ENCODE results near the gene RSPO3. TPM values are rescaled to one million over a fixed set of nuclear protein-coding genes. Genes with fewer than 3 reads are reported as not detected.

The RSPO3 gene
- total and polyA plus RNA-seq, 2 of the 4 experiments (the other 2 are of a cell fraction) = not detected

DNA sequence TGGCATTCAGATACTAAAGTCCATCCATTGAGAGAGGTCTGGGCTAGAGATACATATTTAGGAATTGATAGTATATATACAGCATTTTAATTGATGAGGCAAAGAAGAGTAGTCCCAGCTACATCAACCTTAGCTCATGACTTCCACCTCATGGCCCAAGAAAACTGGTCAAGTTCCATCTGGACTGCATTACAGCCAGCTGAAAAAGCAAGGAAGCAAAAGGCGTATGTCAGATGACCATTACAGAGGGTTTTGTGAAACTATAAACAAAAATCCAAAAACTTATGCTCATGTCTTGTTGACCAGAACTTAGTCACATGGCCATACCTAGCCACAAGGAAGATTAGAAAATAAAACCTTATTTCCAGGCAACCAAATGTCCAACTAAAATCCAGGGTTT lies 101.4 kb downstream of the RSPO3 start:
- no peak for DNase-seq
- dilution Hi-C loops (cut with HindIII; ENCODE audit: low sequenced_read_pairs, unreplicated experiment) = no loop called here
- no peak overlapping the region for H2BK15ac ChIP-seq (ENCODE audit: low read depth, low read length)
- intact Hi-C loops (cut with micrococcal nuclease) = no loop called here
- no peak overlapping the region for H2BK20ac ChIP-seq (ENCODE audit: low read depth, low read length)
- no peak overlapping the region for H3K27ac ChIP-seq (ENCODE audit: insufficient read depth, low read length)
- no peak overlapping the region for H2BK120ac ChIP-seq (ENCODE audit: low read depth, low read length)
- no peaks in the 10 kb centered on the region for H3K79me1 ChIP-seq (ENCODE audit: low read depth in 1 of 2, low read length in 2 of 2)
- H3K9me3 ChIP-seq (ENCODE audit: control insufficient read depth, insufficient read depth, low read length) = no peaks in the 10 kb centered on the region
- in situ Hi-C loops (cut with MboI; ENCODE audit: low sequenced_read_pairs) = no loop called here
- CTCF ChIA-PET = no interaction called here
- no peak overlapping the region for H3K4me2 ChIP-seq (ENCODE audit: low read depth, low read length)
- no peak overlapping the region for H4K5ac ChIP-seq (ENCODE audit: low read depth, low read length)
- H3K4me3 ChIP-seq (ENCODE audit: insufficient read depth, low read depth, low read length) = no peak overlapping the region
- no peak overlapping the region for H2AK5ac ChIP-seq (ENCODE audit: low read depth, low read length)
- H3K36me3 ChIP-seq (ENCODE audit: control insufficient read depth, insufficient read depth, low read length) = no peaks in the 10 kb centered on the region
- no peak overlapping the region for H4K8ac ChIP-seq (ENCODE audit: low read depth in 2 of 2, low read length in 2 of 2)
- no peak overlapping the region for H4K91ac ChIP-seq (ENCODE audit: insufficient read depth, low read depth, low read length)
- no peak overlapping the region for H3K56ac ChIP-seq (ENCODE audit: extremely low read depth, insufficient read depth, low read length)
- no peak overlapping the region for H2AK9ac ChIP-seq (replicated peaks; ENCODE audit: low read depth, low read length, poor library complexity)
- no peak for TF ChIP-seq USF2 (IDR thresholded peaks at IDR 0.05; ENCODE audit: low read depth, low read length)
- TF ChIP-seq RCOR1 (IDR thresholded peaks at IDR 0.05; ENCODE audit: insufficient replicate concordance, low read length) = no peak
- no peak for TF ChIP-seq MAFK (IDR thresholded peaks at IDR 0.05; ENCODE audit: low read depth, low read length)
- no peak for TF ChIP-seq NFE2L2 (IDR thresholded peaks at IDR 0.05; ENCODE audit: low read depth, low read length)
- no peak for TF ChIP-seq POLR2A (IDR thresholded peaks at IDR 0.05; ENCODE audit: low read depth, low read length)
- no peak for TF ChIP-seq CEBPB (IDR thresholded peaks at IDR 0.05; ENCODE audit: low read depth, low read length)
- no peak for TF ChIP-seq FOS (IDR thresholded peaks at IDR 0.05; ENCODE audit: low read depth, low read length)
- TF ChIP-seq ELK1 (IDR thresholded peaks at IDR 0.05; ENCODE audit: borderline replicate concordance, low read depth, low read length) = no peak
- no peak for TF ChIP-seq BHLHE40 (IDR thresholded peaks at IDR 0.05; ENCODE audit: low read depth, low read length)
- TF ChIP-seq RAD21 (IDR thresholded peaks at IDR 0.05; ENCODE audit: low read length) = no peak
- no peak for TF ChIP-seq CHD1 (IDR thresholded peaks at IDR 0.05; ENCODE audit: low read depth, low read length)
- TF ChIP-seq SMC3 (IDR thresholded peaks at IDR 0.05; ENCODE audit: low read depth, low read length) = no peak
- no peak for TF ChIP-seq MXI1 (IDR thresholded peaks at IDR 0.05; ENCODE audit: borderline replicate concordance, low read depth, low read length)
- no peak for TF ChIP-seq RFX5 (IDR thresholded peaks at IDR 0.05; ENCODE audit: low read depth, low read length)
- TF ChIP-seq MAZ (IDR thresholded peaks at IDR 0.05; ENCODE audit: borderline replicate concordance, low read depth, low read length) = no peak
- no peak for TF ChIP-seq CTCF (conservative IDR thresholded peaks at IDR 0.05; ENCODE audit: low read depth, low read length)
- H3K14ac ChIP-seq (replicated peaks; ENCODE audit: low read depth, low read length) = no peak overlapping the region
- H2BK5ac ChIP-seq (ENCODE audit: low read depth, low read length, poor library complexity, severe bottlenecking) = no peak overlapping the region
- H3K27me3 ChIP-seq (ENCODE audit: control insufficient read depth, insufficient read depth, low read length) = no peaks in the 10 kb centered on the region
- no peak overlapping the region for H3K18ac ChIP-seq (ENCODE audit: low read depth, low read length)
- H4K20me1 ChIP-seq (ENCODE audit: insufficient read depth, low read length) = no peaks in the 10 kb centered on the region
- no CpG with 5 or more reads among the region's 1 CpG for WGBS, 2 experiments (ENCODE audit: extremely low coverage in 2 of 2, insufficient read length in 1 of 2)
- H2AFZ ChIP-seq (replicated peaks; ENCODE audit: low read length, poor library complexity) = no peak overlapping the region
- no peaks in the 10 kb centered on the region for H3K4me1 ChIP-seq (ENCODE audit: control insufficient read depth, insufficient read depth, low read length)
- no peaks in the 10 kb centered on the region for H3K9me1 ChIP-seq (ENCODE audit: insufficient read depth, low read length)
- POLR2A ChIA-PET (ENCODE audit: unreplicated experiment) = no interaction called here
- BruUV-seq (replicated peaks) = no TSS peak
- H3K9ac ChIP-seq (ENCODE audit: low read depth, low read length) = no peak overlapping the region
- no peak overlapping the region for H3K4ac ChIP-seq (ENCODE audit: low read depth, low read length)
- no peak for ATAC-seq (ENCODE audit: low read depth)
- H3K23ac ChIP-seq (ENCODE audit: low read depth, low read length) = no peak overlapping the region

All from IMR-90 (cell line).